Upper lobe of left lung (tissue), 6 donors: ENCODE results near the gene KCNAB1. TPM values are rescaled to one million over a fixed set of nuclear protein-coding genes. Genes with fewer than 3 reads are reported as not detected.

Source experiments
- ATAC-seq, 2 donors: fragments of 200-7000 bp; cut with Tn5 transposase; one replicate each; pipeline ENCODE4 v1.9.1; 2022; ENCODE audit warnings: mild to moderate bottlenecking in 2 of 2, moderate library complexity in 2 of 2; ENCODE audit not compliant: low FRiP score in 2 of 2
- DNase-seq, 2 donors: peaks; one replicate each; pipeline ENCODE4 v3.0.0-alpha.2; 2019 to 2020
- H3K27ac ChIP-seq, 4 donors: fragments of 200-600 bp; sonication (generic); one replicate each; pipeline ENCODE4 v1.5.1; 2016 to 2019
- H3K27me3 ChIP-seq, 4 donors: fragments of 200-600 bp; sonication (generic); one replicate each; pipeline ENCODE4 v1.5.1; 2017 to 2019
- H3K36me3 ChIP-seq, 4 donors: fragments of 200-600 bp; sonication (generic); one replicate each; pipeline ENCODE4 v1.5.1; 2016 to 2019
- H3K4me1 ChIP-seq, 4 donors: fragments of 200-600 bp; sonication (generic); one replicate each; pipeline ENCODE4 v1.5.1; 2018 to 2019
- H3K4me3 ChIP-seq, 4 donors: fragments of 200-600 bp; sonication (generic); one replicate each; pipeline ENCODE4 v1.5.1; 2017 to 2019; ENCODE audit warnings: mild to moderate bottlenecking in 2 of 4, moderate library complexity in 1 of 4
- H3K9me3 ChIP-seq, 4 donors: fragments of 200-600 bp; sonication (generic); one replicate each; pipeline ENCODE4 v1.5.1; 2018 to 2019
- CTCF ChIP-seq, 6 experiments: fragments of 450-650 bp in 4 of 6; fragments of 200-600 bp in 2 of 6; sonication (generic) in 2 of 6; IDR thresholded peaks; one replicate each; pipeline ENCODE4 v1.5.1; 2016 to 2019; ENCODE audit warnings: antibody characterized with exemption in 6 of 6
- EP300 ChIP-seq, 4 donors: sonication (generic); formaldehyde crosslinking; IDR thresholded peaks; one replicate each; pipeline ENCODE4 v1.5.1; 2017; ENCODE audit warnings: antibody characterized with exemption in 4 of 4, control low read depth in 2 of 4
- POLR2A ChIP-seq, 4 donors: fragments of 450-650 bp; IDR thresholded peaks; one replicate each; pipeline ENCODE4 v1.5.1; 2016 to 2017; ENCODE audit warnings: antibody characterized with exemption in 4 of 4, mild to moderate bottlenecking in 2 of 4
- POLR2AphosphoS5 ChIP-seq, 2 donors: sonication (generic); formaldehyde crosslinking; IDR thresholded peaks; one replicate each; pipeline ENCODE4 v1.5.1; 2017; ENCODE audit warnings: antibody characterized with exemption in 2 of 2
- WGBS, 2 donors: methylation state at CpG; one replicate each; pipeline ENCODE4 v1.1.5; 2017 to 2018; 5-methylcytosine and 5-hydroxymethylcytosine counted together
- total RNA-seq, 6 donors: library from RNA; depleted of rRNA in 4 of 6; stranded (reverse); fragments of >200 nt in 4 of 6; gene quantifications; one replicate each; pipeline versions ENCODE4 v1.1.0 to v1.2.1, GENCODE V29; 2016 to 2021
- donor health status: DM: no; HTN: no; CAD: no; lungs with moderate emphysema.
- donor health status: DM: no; HTN: yes; CAD: no; lungs with severe emphysema.

KCNAB1 gene
- total RNA-seq, 6 donors from 2014 or later, result 0.79 to 5.2 (median 3.0) TPM

GRCh38 chr3:156341332-156341731 lies 221.0 kb downstream of the KCNAB1 start:
- ATAC-seq (no peak), DNase-seq (no peak)
- Histone ChIP-seq H3K27me3 (no peaks in the 10 kb centered on the region), H3K4me1 (no peaks in the 10 kb centered on the region), H3K9me3 (no peaks in the 10 kb centered on the region), H3K4me3 (no peak overlapping the region), H3K36me3 (no peaks in the 10 kb centered on the region), H3K27ac (no peak overlapping the region)
- WGBS, 2 donors, result 81 to 94% methylated on average over 2 of the region's 2 CpGs
- TF ChIP-seq POLR2A (IDR thresholded peaks at IDR 0.05), result no peak
- TF ChIP-seq POLR2AphosphoS5 (IDR thresholded peaks at IDR 0.05), result no peak
- no peak for TF ChIP-seq EP300 (IDR thresholded peaks at IDR 0.05)
- no peak for TF ChIP-seq CTCF (IDR thresholded peaks at IDR 0.05)

DNA sequence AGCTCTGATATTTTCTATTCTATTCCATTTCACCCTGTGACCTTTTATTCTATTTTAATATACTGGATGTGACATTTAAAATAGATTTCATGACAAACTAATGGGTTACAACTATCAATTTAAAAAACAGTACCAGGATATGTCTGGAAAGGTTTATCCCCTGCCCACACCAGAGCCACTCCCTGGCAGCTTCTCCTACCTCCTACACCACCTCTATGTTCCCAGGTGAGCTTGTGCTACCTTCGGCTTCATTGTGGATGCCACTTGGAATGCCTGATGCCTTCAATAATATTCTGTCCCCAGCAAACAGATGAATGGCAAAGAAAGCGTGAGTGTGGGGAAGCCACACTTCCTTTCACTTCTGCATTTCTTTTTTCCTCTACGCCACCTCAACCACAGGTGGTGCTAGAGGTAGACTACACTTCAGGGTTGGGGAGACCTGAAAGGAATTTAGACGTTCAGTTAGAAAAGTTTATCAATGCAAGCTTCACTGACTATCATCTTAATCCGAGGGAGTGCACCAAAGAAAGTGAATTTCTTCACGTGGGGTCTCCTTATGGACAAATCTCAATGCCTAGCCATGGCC lies 221.5 kb downstream of the KCNAB1 start:
- no peak overlapping the region for H3K4me3 ChIP-seq
- no peaks in the 10 kb centered on the region for H3K9me3 ChIP-seq
- no peak overlapping the region for H3K27ac ChIP-seq
- DNase-seq (no peak), ATAC-seq (no peak)
- H3K4me1 ChIP-seq, result no peaks in the 10 kb centered on the region
- WGBS, 2 donors, result 74 to 80% methylated on average over 6 of the region's 6 CpGs
- H3K36me3 ChIP-seq, result no peaks in the 10 kb centered on the region
- TF ChIP-seq POLR2A (IDR thresholded peaks at IDR 0.05) (no peak), POLR2AphosphoS5 (IDR thresholded peaks at IDR 0.05) (no peak), EP300 (IDR thresholded peaks at IDR 0.05) (no peak), CTCF (IDR thresholded peaks at IDR 0.05) (no peak)
- no peaks in the 10 kb centered on the region for H3K27me3 ChIP-seq

GRCh38 chr3:156344215-156344614 lies 223.8 kb downstream of the KCNAB1 start:
- no peak overlapping the region for H3K27ac ChIP-seq
- H3K4me3 ChIP-seq, result no peak overlapping the region
- H3K4me1 ChIP-seq, result no peaks in the 10 kb centered on the region
- WGBS, 2 donors, result 75 to 77% methylated on average over 7 of the region's 7 CpGs
- no peak for ATAC-seq
- DNase-seq, result no peak
- TF ChIP-seq POLR2A (IDR thresholded peaks at IDR 0.05) (no peak), POLR2AphosphoS5 (IDR thresholded peaks at IDR 0.05) (no peak), CTCF (IDR thresholded peaks at IDR 0.05) (no peak), EP300 (IDR thresholded peaks at IDR 0.05) (no peak)
- H3K9me3 ChIP-seq, result no peaks in the 10 kb centered on the region
- no peaks in the 10 kb centered on the region for H3K27me3 ChIP-seq
- no peaks in the 10 kb centered on the region for H3K36me3 ChIP-seq

DNA sequence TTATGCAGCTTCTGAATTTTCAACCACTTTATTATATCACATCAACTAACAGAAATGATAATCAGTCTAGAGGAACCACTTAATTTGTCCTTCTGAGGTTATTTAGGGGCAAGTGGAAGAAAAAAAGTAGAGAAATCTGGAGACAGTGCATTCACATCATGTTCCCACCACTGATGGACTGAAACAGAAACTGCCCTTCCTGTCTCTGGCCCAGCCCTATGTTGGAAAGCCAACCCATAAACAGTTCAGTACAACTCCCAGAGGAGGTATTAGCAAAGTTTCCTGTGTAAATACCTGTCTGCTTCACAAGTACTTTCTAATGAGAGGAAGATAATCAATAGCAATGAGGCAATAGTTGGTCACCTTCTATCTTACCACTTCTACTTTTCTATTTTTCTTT lies 228.7 kb downstream of the KCNAB1 start:
- Histone ChIP-seq H3K27ac (no peak overlapping the region), H3K27me3 (no peaks in the 10 kb centered on the region), H3K4me3 (no peak overlapping the region), H3K4me1 (no peaks in the 10 kb centered on the region), H3K9me3 (no peaks in the 10 kb centered on the region), H3K36me3 (no peaks in the 10 kb centered on the region)
- DNase-seq (no peak), ATAC-seq (no peak)
- TF ChIP-seq POLR2AphosphoS5 (IDR thresholded peaks at IDR 0.05), result no peak
- no peak for TF ChIP-seq EP300 (IDR thresholded peaks at IDR 0.05)

DNA sequence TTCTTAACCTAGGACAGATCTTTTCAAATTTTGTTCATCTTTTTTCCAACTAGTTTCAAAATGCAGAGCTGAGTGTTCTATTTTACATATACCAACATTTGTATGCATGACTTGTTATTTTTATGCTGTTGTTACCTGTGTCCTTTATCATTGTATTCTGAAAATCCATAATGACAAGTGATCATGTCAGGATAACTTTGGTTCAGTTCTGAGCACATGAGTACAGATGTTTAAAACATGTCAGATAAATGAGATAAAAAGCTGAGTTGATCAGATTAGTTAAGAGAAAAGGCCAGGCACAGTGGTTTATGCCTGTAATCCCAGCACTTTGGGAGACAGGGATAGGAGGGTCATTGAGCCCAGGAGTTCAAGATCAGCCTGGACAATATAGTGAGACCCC lies 229.6 kb downstream of the KCNAB1 start:
- no peak overlapping the region for H3K27ac ChIP-seq

More for the DNA sequence above, 229.6 kb downstream of the KCNAB1 start:
- no peaks in the 10 kb centered on the region for H3K36me3 ChIP-seq
- H3K4me3 ChIP-seq, result no peak overlapping the region
- no peaks in the 10 kb centered on the region for H3K9me3 ChIP-seq
- no peaks in the 10 kb centered on the region for H3K27me3 ChIP-seq
- DNase-seq, result no peak
- no peaks in the 10 kb centered on the region for H3K4me1 ChIP-seq
- TF ChIP-seq POLR2A (IDR thresholded peaks at IDR 0.05) (no peak), POLR2AphosphoS5 (IDR thresholded peaks at IDR 0.05) (no peak), EP300 (IDR thresholded peaks at IDR 0.05) (no peak), CTCF (IDR thresholded peaks at IDR 0.05) (no peak)
- ATAC-seq, result no peak
